Measurements from ENCODE around the gene KAZN. TPM values are rescaled to one million over a fixed set of nuclear protein-coding genes. Genes with fewer than 3 reads are reported as not detected.

The KAZN gene
- total RNA-seq, 1 experiment from 2014 or later = 15.6 TPM

- no peaks in the 10 kb centered on the region for H3K9me3 ChIP-seq (ENCODE audit: insufficient read depth, low read depth)
- DNase-seq = peak; percentile 84 to 86
- H3K27me3 ChIP-seq (ENCODE audit: insufficient read depth, low read depth) = no peaks in the 10 kb centered on the region
- no TSS peak for BruUV-seq (replicated peaks)
- TF ChIP-seq EZH2 (IDR thresholded peaks at IDR 0.05; ENCODE audit: low read depth) = no peak
- no peak for TF ChIP-seq CTCF (conservative IDR thresholded peaks at IDR 0.05)
- intact Hi-C loops (cut with micrococcal nuclease; ENCODE audit: unreplicated experiment) = loop anchor here (5.0 kb wide), 1 partner anchor 282 kb away; no protein-coding TSS in a partner anchor
- H3K9me2 ChIP-seq (ENCODE audit: insufficient read depth) = no peaks in the 10 kb centered on the region
- no peaks in the 10 kb centered on the region for H3K36me3 ChIP-seq (ENCODE audit: low read depth)
- POLR2A ChIA-PET (ENCODE audit: unreplicated experiment) = interaction anchor here (0.6 kb wide), 1 partner anchor 78 kb away, joined by 7 read pairs; no protein-coding TSS in a partner anchor
- H3K27ac ChIP-seq = peak overlapping the region; percentile 64
- H3K79me2 ChIP-seq (ENCODE audit: low read depth) = no peaks in the 10 kb centered on the region
- CTCF ChIA-PET = interaction anchor here (0.7 kb wide), 1 partner anchor 83 kb away, joined by 8 read pairs; no protein-coding TSS in a partner anchor
- H3K4me3 ChIP-seq = peak overlapping the region; percentile 10; the same call in 1 of the 2 replicates
- peaks cover 28% of the 10 kb centered on the region for H3K4me1 ChIP-seq (replicated peaks; ENCODE audit: insufficient read depth)
- H4K20me1 ChIP-seq (ENCODE audit: insufficient read depth) = no peaks in the 10 kb centered on the region
- H2AFZ ChIP-seq = no peak overlapping the region
- peak overlapping the region; percentile 71 for H3K4me2 ChIP-seq
- H3F3A ChIP-seq (ENCODE audit: insufficient read depth, low read depth) = peaks cover 18% of the 10 kb centered on the region; the same call in 1 of the 2 replicates
These were observed 541.3 kb downstream of the KAZN start for GRCh38 chr1:15139654-15140350.

- ChIA-PET POLR2A (ENCODE audit: unreplicated experiment) (interaction anchor here (0.5 to 0.7 kb wide), 2 partner anchors 10 to 53 kb away, joined by 3 to 10 read pairs; no protein-coding TSS in a partner anchor), CTCF (interaction anchor here (0.9 kb wide), 1 partner anchor 9 kb away, joined by 3 read pairs; no protein-coding TSS in a partner anchor)
- intact Hi-C loops (cut with micrococcal nuclease; ENCODE audit: unreplicated experiment) = no loop called here
- H3K27ac ChIP-seq = no peak overlapping the region
- no peaks in the 10 kb centered on the region for H3K27me3 ChIP-seq (ENCODE audit: insufficient read depth, low read depth)
- no peak overlapping the region for H2AFZ ChIP-seq
- H3K4me3 ChIP-seq = no peak overlapping the region
- no peaks in the 10 kb centered on the region for H3K9me3 ChIP-seq (ENCODE audit: insufficient read depth, low read depth)
- BruUV-seq (replicated peaks) = no TSS peak
- H4K20me1 ChIP-seq (ENCODE audit: insufficient read depth) = no peaks in the 10 kb centered on the region
- H3K36me3 ChIP-seq (ENCODE audit: low read depth) = no peaks in the 10 kb centered on the region
- H3K4me2 ChIP-seq = no peak overlapping the region
- no peak; the same call in 1 of the 2 replicates for TF ChIP-seq CTCF (conservative IDR thresholded peaks at IDR 0.05)
- TF ChIP-seq EZH2 (IDR thresholded peaks at IDR 0.05; ENCODE audit: low read depth) = no peak
- peak; percentile 29 to 55 for DNase-seq
- H3K79me2 ChIP-seq (ENCODE audit: low read depth) = no peaks in the 10 kb centered on the region
- H3K4me1 ChIP-seq (replicated peaks; ENCODE audit: insufficient read depth) = peaks cover 28% of the 10 kb centered on the region
- H3F3A ChIP-seq (ENCODE audit: insufficient read depth, low read depth) = peaks cover 18% of the 10 kb centered on the region; the same call in 1 of the 2 replicates
- H3K9me2 ChIP-seq (ENCODE audit: insufficient read depth) = no peaks in the 10 kb centered on the region
These were observed 543.6 kb downstream of the KAZN start for GRCh38 chr1:15141935-15142539.

GRCh38 chr1:15145327-15145726 lies 546.8 kb downstream of the KAZN start:
- Histone ChIP-seq H3K9me2 (ENCODE audit: insufficient read depth) (no peaks in the 10 kb centered on the region), H3F3A (ENCODE audit: insufficient read depth, low read depth) (peaks cover 5% of the 10 kb centered on the region; the same call in 1 of the 2 replicates), H2AFZ (no peak overlapping the region), H3K36me3 (ENCODE audit: low read depth) (no peaks in the 10 kb centered on the region), H3K4me1 (replicated peaks; ENCODE audit: insufficient read depth) (peaks cover 13% of the 10 kb centered on the region), H3K4me2 (no peak overlapping the region), H3K27me3 (ENCODE audit: insufficient read depth, low read depth) (no peaks in the 10 kb centered on the region), H3K27ac (no peak overlapping the region), H4K20me1 (ENCODE audit: insufficient read depth) (no peaks in the 10 kb centered on the region), H3K79me2 (ENCODE audit: low read depth) (no peaks in the 10 kb centered on the region), H3K9me3 (ENCODE audit: insufficient read depth, low read depth) (no peaks in the 10 kb centered on the region), H3K4me3 (no peak overlapping the region)
- peak in 1 of 2 experiments; percentile 38 for DNase-seq
- intact Hi-C loops (cut with micrococcal nuclease; ENCODE audit: unreplicated experiment) = no loop called here
- CTCF ChIA-PET = no interaction called here
- BruUV-seq (replicated peaks) = no TSS peak
- no peak for TF ChIP-seq CTCF (conservative IDR thresholded peaks at IDR 0.05)
- POLR2A ChIA-PET (ENCODE audit: unreplicated experiment) = interaction anchor here (0.5 kb wide), 1 partner anchor 17 kb away, joined by 3 read pairs; no protein-coding TSS in a partner anchor
